Calu3 (cell line): ENCODE data around the gene RABGAP1L. TPM values are rescaled to one million over a fixed set of nuclear protein-coding genes. Genes with fewer than 3 reads are reported as not detected.
"Not testable (repeated sequence)": the region's sequence is repeated elsewhere in the genome, so short reads cannot be mapped to it uniquely, and the experiment has no call there.

Source experiments
- BruUV-seq: library from RNA; stranded (reverse); fragments of 400-500 nt; replicated peaks from 2 replicates; lab custom pipeline; 2021; lab: Mats Ljungman, UMichigan
- CTCF ChIA-PET: fragments of 300-600 bp; sonication (Branson Sonifier 250); formaldehyde crosslinking; loops from one replicate; lab custom pipeline; 2022; ENCODE audit warnings: antibody characterized with exemption; lab: Charles Lee
- DNase-seq: peaks from one replicate; pipeline ENCODE4 v3.0.0; 2022
- H3K27ac Mint-ChIP-seq: one replicate; pipeline ENCODE4 v1.8.0; 2022; ENCODE audit warnings: mixed read lengths; ENCODE audit not compliant: unreplicated experiment
- H3K27me3 Mint-ChIP-seq: one replicate; pipeline ENCODE4 v1.8.0; 2022; ENCODE audit warnings: mixed read lengths; ENCODE audit not compliant: unreplicated experiment
- H3K36me3 Mint-ChIP-seq: one replicate; pipeline ENCODE4 v1.8.0; 2022; ENCODE audit warnings: mild to moderate bottlenecking, moderate library complexity, mixed read lengths; ENCODE audit not compliant: insufficient read depth, unreplicated experiment
- H3K4me1 Mint-ChIP-seq: one replicate; pipeline ENCODE4 v1.8.0; 2022; ENCODE audit warnings: mild to moderate bottlenecking, low read depth, mixed read lengths; ENCODE audit not compliant: unreplicated experiment
- H3K4me3 Mint-ChIP-seq: one replicate; pipeline ENCODE4 v1.8.0; 2022; ENCODE audit warnings: mild to moderate bottlenecking, low read depth, moderate library complexity, mixed read lengths; ENCODE audit not compliant: unreplicated experiment
- H3K9me3 Mint-ChIP-seq: one replicate; pipeline ENCODE4 v1.8.0; 2022; ENCODE audit warnings: low read depth, mixed read lengths; ENCODE audit not compliant: unreplicated experiment
- intact Hi-C: fragments of 100-400 bp; cut with micrococcal nuclease; formaldehyde crosslinking; loops from one replicate; pipeline ENCODE4 v1.10.0; 2022; ENCODE audit not compliant: unreplicated experiment
- total RNA-seq: library from RNA; stranded (reverse); gene quantifications from 2 replicates; pipeline ENCODE4 v1.2.3, GENCODE V29; 2022
- TF ChIP-seq, protein P1 (sequence below): fragments of 200-600 bp; IDR thresholded peaks from one replicate; pipeline ENCODE4 v1.8.0; 2022; ENCODE audit warnings: antibody characterized with exemption; ENCODE audit not compliant: unreplicated experiment

Gene RABGAP1L
- total RNA-seq, 1 experiment from 2014 or later = 135 TPM

DNA sequence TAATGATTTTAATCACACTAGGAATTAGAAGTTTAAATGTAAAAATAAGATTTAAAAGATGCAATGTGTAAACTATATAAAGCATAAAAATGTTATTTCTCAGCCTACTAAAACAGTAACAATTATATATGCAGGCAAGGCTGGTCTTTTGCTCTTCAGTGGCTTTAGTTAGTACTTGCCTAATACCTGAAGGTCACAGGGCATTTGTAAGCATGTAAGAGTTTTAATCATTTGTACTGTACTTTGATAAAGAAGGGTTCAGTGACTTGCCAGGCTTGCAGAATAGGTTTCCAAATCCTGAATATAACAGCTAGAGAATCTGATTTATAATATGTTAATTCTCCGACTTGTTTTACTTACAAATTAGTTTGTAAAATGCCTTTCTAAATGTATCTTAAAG is 545.0 kb downstream of the RABGAP1L start:
- BruUV-seq = no TSS peak
- no peak overlapping the region for H3K27ac Mint-ChIP-seq
- no peaks in the 10 kb centered on the region for H3K4me1 Mint-ChIP-seq
- no peaks in the 10 kb centered on the region for H3K36me3 Mint-ChIP-seq
- no peak for DNase-seq
- TF ChIP-seq, protein P1, sequence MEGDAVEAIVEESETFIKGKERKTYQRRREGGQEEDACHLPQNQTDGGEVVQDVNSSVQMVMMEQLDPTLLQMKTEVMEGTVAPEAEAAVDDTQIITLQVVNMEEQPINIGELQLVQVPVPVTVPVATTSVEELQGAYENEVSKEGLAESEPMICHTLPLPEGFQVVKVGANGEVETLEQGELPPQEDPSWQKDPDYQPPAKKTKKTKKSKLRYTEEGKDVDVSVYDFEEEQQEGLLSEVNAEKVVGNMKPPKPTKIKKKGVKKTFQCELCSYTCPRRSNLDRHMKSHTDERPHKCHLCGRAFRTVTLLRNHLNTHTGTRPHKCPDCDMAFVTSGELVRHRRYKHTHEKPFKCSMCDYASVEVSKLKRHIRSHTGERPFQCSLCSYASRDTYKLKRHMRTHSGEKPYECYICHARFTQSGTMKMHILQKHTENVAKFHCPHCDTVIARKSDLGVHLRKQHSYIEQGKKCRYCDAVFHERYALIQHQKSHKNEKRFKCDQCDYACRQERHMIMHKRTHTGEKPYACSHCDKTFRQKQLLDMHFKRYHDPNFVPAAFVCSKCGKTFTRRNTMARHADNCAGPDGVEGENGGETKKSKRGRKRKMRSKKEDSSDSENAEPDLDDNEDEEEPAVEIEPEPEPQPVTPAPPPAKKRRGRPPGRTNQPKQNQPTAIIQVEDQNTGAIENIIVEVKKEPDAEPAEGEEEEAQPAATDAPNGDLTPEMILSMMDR = no peak
- no peak overlapping the region for H3K4me3 Mint-ChIP-seq
- H3K27me3 Mint-ChIP-seq = no peaks in the 10 kb centered on the region
- intact Hi-C loops = no loop called here
- H3K9me3 Mint-ChIP-seq = no peaks in the 10 kb centered on the region
- CTCF ChIA-PET = interaction anchor here (0.6 kb wide), 1 partner anchor 138 kb away, joined by 12 read pairs; no protein-coding TSS in a partner anchor

DNA sequence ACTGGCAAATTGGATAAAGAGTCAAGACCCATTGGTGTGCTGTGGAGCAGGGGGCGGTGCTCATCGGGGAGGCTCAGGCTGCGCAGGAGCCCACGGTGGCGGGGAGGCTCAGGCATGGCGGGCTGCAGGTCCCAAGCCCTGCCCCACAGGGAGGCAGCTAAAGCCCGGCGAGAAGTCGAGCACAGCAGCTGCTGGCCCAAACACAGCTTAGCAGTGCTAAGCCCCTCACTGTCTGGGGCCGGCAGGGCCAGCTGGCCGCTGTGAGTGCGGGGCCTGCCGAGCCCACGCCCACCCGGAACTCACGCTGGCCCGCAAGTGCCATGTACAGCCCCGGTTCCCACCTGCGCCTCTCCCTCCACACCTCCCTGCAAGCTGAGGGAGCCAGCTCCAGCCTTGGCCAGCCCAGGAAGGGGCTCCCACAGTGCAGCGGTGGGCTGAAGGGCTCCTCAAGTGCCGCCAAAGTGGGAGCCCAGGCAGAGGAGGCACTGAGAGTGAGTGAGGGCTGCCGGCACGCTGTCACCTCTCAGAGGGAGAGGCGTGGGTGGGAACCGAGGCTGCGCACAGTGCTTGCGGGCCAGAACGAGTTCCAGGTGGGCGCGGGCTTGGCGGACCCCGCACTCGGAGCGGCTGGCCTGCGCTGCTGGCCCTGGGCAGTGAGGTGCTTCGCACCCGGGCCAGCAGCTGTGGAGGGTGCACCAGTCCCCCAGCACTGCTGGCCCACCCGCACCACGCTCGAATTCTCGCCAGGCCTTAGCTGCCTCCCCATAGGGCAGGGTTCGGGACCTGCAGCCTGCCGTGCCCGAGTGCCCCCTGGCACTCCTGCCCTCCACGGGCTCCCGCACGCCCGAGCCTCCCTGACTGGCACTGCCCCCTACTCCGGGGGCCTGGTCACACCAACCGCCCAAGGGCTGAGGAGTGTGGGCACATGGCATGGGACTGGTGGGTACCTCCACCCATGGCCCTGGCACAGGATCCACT is 551.8 kb downstream of the RABGAP1L start:
- intact Hi-C loops = no loop called here
- Mint-ChIP-seq H3K27ac (no peak overlapping the region), H3K27me3 (no peaks in the 10 kb centered on the region), H3K36me3 (no peaks in the 10 kb centered on the region), H3K4me1 (no peaks in the 10 kb centered on the region), H3K4me3 (no peak overlapping the region), H3K9me3 (peaks cover 3% of the 10 kb centered on the region)
- no TSS peak for BruUV-seq
- TF ChIP-seq, protein P1 = no peak
- CTCF ChIA-PET = no interaction called here
- DNase-seq = no peak

DNA sequence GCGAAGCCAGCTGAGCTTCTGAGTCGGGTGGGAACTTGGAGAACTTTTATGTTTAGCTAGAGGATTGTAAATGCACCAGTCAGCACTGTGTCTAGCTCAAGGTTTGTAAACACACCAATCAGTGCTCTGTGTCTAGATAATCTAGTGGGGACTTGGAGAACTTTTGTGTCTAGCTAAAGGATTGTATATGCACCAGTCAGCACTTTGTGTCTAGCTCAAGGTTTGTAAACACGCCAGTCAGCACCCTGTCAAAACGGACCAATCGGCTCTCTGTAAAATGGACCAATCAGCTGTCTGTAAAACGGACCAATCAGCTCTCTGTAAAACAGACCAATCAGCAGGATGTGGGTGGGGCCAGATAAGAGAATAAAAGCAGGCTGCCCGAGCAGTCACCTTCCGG is 552.5 kb downstream of the RABGAP1L start:
- H3K27me3 Mint-ChIP-seq, H3K4me1 Mint-ChIP-seq, CTCF ChIA-PET, DNase-seq, H3K4me3 Mint-ChIP-seq, intact Hi-C loops, H3K9me3 Mint-ChIP-seq, H3K27ac Mint-ChIP-seq, H3K36me3 Mint-ChIP-seq, BruUV-seq: not testable (repeated sequence)

DNA sequence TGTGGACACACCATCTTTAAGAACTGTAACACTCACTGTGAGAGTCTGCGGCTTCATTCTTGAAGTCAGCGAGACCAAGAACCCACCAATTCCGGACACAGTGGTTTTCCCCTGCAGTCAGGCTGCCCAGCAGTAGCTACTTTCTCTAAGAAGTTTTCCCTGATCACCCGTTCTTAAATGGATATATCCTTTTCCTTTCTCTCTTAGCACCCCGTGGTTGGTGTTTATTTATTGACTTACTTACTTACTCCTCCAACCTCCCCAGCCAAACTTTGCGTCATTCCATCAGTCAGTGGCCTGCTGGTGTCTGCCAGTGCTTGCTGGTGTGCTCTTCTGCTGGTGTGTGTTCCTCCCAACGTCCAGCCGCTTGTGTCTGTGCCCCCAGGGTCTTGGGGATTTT is 553.2 kb downstream of the RABGAP1L start:
- Mint-ChIP-seq H3K27me3 (no peaks in the 10 kb centered on the region), H3K27ac (no peak overlapping the region), H3K4me3 (no peak overlapping the region), H3K4me1 (no peaks in the 10 kb centered on the region), H3K36me3 (no peaks in the 10 kb centered on the region), H3K9me3 (peaks cover 3% of the 10 kb centered on the region)
- intact Hi-C loops = no loop called here
- CTCF ChIA-PET = no interaction called here
- no TSS peak for BruUV-seq
- TF ChIP-seq, protein P1 = no peak
- no peak for DNase-seq

DNA sequence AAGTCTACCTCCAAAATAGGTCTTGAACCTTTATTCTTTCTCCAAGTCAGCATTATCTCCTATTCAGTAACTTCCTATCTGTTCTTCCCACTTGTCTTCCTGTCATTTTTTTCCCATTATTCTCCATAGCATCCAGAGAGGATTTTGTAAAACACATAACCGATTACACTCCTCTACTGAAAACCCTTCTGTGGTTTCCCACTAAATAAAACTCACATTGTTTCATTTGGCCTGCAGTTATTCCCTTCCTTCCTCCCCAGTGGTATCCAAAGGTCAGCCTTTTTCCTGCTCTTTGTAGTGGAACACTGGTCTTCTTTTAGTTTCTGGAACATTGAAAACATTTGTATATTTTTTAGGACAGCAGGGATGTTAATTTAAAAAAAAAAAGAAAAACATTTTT is 554.5 kb downstream of the RABGAP1L start:
- H3K4me1 Mint-ChIP-seq = no peaks in the 10 kb centered on the region
- intact Hi-C loops = no loop called here
- no peak for DNase-seq
- no peaks in the 10 kb centered on the region for H3K36me3 Mint-ChIP-seq
- TF ChIP-seq, protein P1 = no peak
- no peak overlapping the region for H3K4me3 Mint-ChIP-seq
- H3K27me3 Mint-ChIP-seq = no peaks in the 10 kb centered on the region
- no TSS peak for BruUV-seq
- H3K27ac Mint-ChIP-seq = no peak overlapping the region
- CTCF ChIA-PET = no interaction called here
- H3K9me3 Mint-ChIP-seq = peaks cover 3% of the 10 kb centered on the region
